HAP-1 (cell line): Measurements from ENCODE around the gene C11orf91.

Experiments
- DNase-seq, 2 experiments: peaks; one replicate each; pipeline ENCODE4 v3.0.0-alpha.2; 2016 to 2020; ENCODE audit warnings: low spot score in 2 of 2
- H3K27me3 ChIP-seq: fragments of 250-450 bp; sonication (Bioruptor Pico); 2 replicates; pipeline ENCODE4 v1.5.1; 2020; ENCODE audit warnings: low read depth, mild to moderate bottlenecking, moderate library complexity
- H3K36me3 ChIP-seq: fragments of 250-450 bp; sonication (Bioruptor Pico); replicated peaks from 2 replicates; pipeline ENCODE4 v1.5.1; 2020; ENCODE audit warnings: mild to moderate bottlenecking
- H3K4me1 ChIP-seq: fragments of 250-450 bp; sonication (Bioruptor Pico); 2 replicates; pipeline ENCODE4 v1.5.1; 2020; ENCODE audit warnings: mild to moderate bottlenecking
- H3K4me3 ChIP-seq: fragments of 250-450 bp; sonication (Bioruptor Pico); 2 replicates; pipeline ENCODE4 v1.5.1; 2020; ENCODE audit warnings: mild to moderate bottlenecking, moderate library complexity
- H3K9me3 ChIP-seq: fragments of 250-450 bp; sonication (Bioruptor Pico); 2 replicates; pipeline ENCODE4 v1.5.1; 2020; ENCODE audit warnings: mild to moderate bottlenecking, moderate library complexity
- in situ Hi-C: fragments of 300-500 bp; cut with MboI; formaldehyde crosslinking; loops from 3 replicates; pipeline ENCODE4 v1.14.3; 2020; ENCODE audit warnings: low sequenced_read_pairs, inconsistent platforms, mixed read lengths

C11orf91 gene

DNA sequence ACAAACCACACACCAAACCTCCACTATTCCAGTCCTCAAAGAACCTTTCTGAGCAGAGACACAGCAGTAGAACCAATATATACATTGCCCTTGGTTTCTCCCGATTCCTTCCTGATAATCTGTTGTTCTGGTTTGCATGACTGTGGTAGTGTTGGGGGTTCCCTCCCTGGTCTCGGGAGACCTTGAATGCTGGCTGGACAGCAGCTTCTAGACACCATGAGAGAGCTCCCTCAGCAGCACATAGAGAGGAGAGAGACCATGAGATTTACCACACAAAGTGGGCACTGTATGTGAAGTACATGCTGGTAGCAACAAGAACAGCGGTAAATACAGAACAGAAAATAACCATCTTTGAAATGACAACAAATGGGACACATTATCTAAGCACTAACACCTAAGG is 2.6 kb downstream of the C11orf91 start:
- no peak for DNase-seq
- in situ Hi-C loops = loop anchor here (25.0 kb wide), 1 partner anchor 536 kb away; the partner anchor contains the start of gene CSTF3
- Histone ChIP-seq H3K9me3 (no peaks in the 10 kb centered on the region), H3K4me3 (no peak overlapping the region), H3K36me3 (no peaks in the 10 kb centered on the region), H3K27me3 (no peaks in the 10 kb centered on the region), H3K4me1 (peaks cover 7% of the 10 kb centered on the region)

DNA sequence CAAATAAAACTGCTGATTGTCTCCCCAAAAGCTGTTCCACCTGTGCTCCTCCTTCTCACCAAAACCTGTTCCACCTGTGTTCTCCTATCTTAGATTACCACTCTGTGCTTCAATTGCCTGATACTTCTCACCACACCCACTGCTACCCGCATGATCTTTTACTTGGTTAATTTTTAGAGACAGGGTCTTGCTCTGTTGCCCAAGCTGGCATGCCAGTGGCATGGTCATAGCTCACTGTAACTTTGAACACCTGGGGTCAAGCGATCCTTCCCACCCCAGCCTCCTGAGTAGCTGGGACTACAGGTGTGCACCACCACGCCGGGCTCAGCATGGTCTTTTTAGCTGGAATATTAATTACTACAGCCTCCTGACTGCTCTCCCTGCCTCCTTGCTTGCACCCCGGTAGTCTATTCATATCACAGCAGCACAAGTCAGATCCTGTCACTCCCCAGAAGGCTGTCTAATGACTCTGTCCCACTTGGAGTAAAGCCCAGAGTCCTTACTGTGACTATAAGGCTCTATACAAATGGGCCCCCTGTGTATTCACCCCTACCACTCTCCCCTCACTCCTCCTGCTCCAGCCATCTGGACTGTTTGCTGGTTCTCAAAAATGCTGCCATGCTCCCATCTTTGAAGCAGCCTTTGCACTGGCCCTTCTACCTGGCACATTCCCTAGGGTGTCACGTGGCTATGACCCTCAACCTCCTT is 3.5 kb downstream of the C11orf91 start:
- Histone ChIP-seq H3K4me1 (peaks cover 16% of the 10 kb centered on the region), H3K27me3 (no peaks in the 10 kb centered on the region), H3K4me3 (no peak overlapping the region), H3K9me3 (no peaks in the 10 kb centered on the region), H3K36me3 (no peaks in the 10 kb centered on the region)
- in situ Hi-C loops = loop anchor here (25.0 kb wide), 1 partner anchor 535 kb away; the partner anchor contains the start of gene CSTF3
- DNase-seq = no peak

DNA sequence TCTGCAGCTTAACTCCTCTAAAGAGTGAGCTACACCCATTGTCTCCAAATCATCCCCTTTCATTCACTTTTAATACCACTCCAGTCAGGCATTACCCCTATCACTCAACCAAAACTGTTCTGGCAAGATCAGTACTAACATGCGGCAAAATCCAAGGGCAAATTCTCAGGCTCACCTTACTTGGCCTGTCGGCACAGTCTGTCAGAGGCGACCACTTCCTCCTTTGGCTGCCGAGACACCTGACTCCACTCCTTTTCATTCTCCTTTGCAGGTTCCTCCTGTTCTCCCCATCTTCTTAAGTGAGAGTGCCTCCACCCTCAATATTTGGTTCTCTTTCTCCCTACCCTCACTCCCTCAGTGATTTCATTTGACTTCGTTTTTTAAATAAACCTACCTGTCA is 4.2 kb downstream of the C11orf91 start:
- H3K4me3 ChIP-seq = no peak overlapping the region
- in situ Hi-C loops = loop anchor here (25.0 kb wide), 1 partner anchor 534 kb away; the partner anchor contains the start of gene CSTF3
- DNase-seq = no peak
- no peaks in the 10 kb centered on the region for H3K36me3 ChIP-seq
- H3K4me1 ChIP-seq = peaks cover 20% of the 10 kb centered on the region
- no peaks in the 10 kb centered on the region for H3K9me3 ChIP-seq
- no peaks in the 10 kb centered on the region for H3K27me3 ChIP-seq

DNA sequence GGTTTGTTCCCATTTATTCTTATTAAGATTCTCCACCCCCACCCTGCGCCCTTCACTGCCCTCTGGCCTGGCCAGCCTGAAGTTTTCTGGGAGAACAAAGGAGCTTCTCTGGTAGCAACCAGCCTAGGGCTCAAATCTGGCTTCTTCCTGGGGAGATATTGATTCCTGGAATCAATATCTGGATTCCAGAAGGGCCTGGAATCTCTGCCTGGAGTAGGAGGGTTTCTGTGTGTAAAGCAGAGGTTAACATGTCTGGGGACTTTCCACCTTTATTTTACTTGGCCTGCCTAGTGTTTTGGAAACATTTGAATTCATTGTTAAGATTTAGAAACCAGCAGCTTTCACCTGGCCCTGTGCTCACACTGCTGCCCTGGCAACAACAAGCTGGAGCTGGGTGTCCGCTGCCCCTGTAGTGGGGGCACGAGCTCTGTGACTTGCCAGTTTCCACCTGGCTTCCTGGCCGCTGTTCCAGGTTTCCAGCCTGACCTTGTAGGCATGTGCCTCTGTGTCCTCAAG is 5.5 kb downstream of the C11orf91 start:
- Histone ChIP-seq H3K4me1 (peaks cover 18% of the 10 kb centered on the region), H3K36me3 (no peaks in the 10 kb centered on the region), H3K4me3 (no peak overlapping the region), H3K27me3 (no peaks in the 10 kb centered on the region), H3K9me3 (no peaks in the 10 kb centered on the region)
- in situ Hi-C loops = loop anchor here (25.0 kb wide), 1 partner anchor 533 kb away; the partner anchor contains the start of gene CSTF3
- DNase-seq = no peak

DNA sequence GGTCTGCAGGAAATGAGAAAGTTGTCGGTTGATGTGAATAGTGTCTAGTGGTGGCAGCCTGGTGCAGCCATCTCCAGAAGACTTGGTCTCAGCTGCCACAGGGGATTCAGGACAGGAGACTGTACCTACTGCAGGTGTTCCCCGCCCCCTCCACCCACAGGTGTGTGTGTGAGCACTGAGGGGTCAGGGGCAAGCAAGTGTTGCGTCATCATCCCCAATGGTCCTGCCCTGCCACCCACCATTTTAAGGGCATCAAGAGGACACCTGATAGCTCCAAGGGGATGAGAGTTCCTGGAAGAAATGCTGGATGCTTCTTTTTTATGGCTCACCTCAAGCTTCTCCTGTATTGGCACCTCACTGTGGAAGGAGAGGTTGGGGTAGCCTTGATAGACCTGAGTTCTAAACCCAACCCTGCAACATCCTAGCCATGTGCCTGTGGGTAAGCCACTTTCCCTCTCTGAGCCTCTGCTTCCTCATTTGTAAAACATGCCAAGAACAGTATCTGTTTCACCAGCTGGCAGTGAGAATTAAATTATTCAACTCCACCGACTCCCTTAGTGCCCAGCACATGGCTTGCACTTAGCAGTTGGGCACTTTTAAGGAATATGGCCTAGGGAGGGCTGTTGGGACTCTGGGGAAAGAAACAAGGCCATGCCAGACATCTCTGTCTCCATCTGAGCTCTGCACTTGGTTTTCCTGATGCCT is 6.1 kb downstream of the C11orf91 start:
- H3K9me3 ChIP-seq = no peaks in the 10 kb centered on the region
- no peak overlapping the region for H3K4me3 ChIP-seq
- no peak for DNase-seq
- in situ Hi-C loops = loop anchor here (25.0 kb wide), 1 partner anchor 532 kb away; the partner anchor contains the start of gene CSTF3
- no peaks in the 10 kb centered on the region for H3K36me3 ChIP-seq
- H3K27me3 ChIP-seq = no peaks in the 10 kb centered on the region
- H3K4me1 ChIP-seq = peaks cover 21% of the 10 kb centered on the region

DNA sequence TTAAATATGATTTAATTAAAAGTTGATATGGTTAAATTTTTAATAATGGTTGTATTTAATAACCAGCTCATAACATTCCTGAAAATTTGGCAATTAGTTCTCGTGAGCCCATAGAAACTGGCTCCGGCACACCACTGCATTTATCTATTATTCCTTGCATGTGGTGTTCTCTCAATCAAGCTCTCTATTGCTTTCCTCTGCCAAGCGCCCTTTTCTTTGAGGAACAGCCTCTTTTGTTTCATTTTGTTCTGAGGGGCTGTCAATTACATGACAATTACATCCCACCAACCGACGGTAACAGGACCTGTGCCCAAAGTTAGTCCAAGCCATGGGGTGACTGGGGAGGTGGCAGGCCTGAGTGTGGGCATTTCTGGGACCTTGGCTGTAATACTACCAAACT is 8.1 kb downstream of the C11orf91 start:
- Histone ChIP-seq H3K4me1 (peaks cover 23% of the 10 kb centered on the region), H3K4me3 (no peak overlapping the region), H3K36me3 (no peaks in the 10 kb centered on the region), H3K9me3 (no peaks in the 10 kb centered on the region), H3K27me3 (no peaks in the 10 kb centered on the region)
- in situ Hi-C loops = loop anchor here (25.0 kb wide), 1 partner anchor 530 kb away; the partner anchor contains the start of gene CSTF3
- no peak for DNase-seq

- in situ Hi-C loops = loop anchor here (25.0 kb wide), 1 partner anchor 530 kb away; the partner anchor contains the start of gene CSTF3
- DNase-seq = no peak
- no peaks in the 10 kb centered on the region for H3K9me3 ChIP-seq
- no peaks in the 10 kb centered on the region for H3K27me3 ChIP-seq
- peaks cover 25% of the 10 kb centered on the region for H3K4me1 ChIP-seq
- H3K36me3 ChIP-seq = no peaks in the 10 kb centered on the region
- no peak overlapping the region for H3K4me3 ChIP-seq
These were observed 8.6 kb downstream of the C11orf91 start for GRCh38 chr11:33692013-33692504.

GRCh38 chr11:33691066-33691864 is 9.4 kb downstream of the C11orf91 start:
- Histone ChIP-seq H3K27me3 (no peaks in the 10 kb centered on the region), H3K4me3 (no peak overlapping the region), H3K36me3 (no peaks in the 10 kb centered on the region), H3K4me1 (peaks cover 25% of the 10 kb centered on the region), H3K9me3 (no peaks in the 10 kb centered on the region)
- DNase-seq = no peak
- in situ Hi-C loops = loop anchor here (25.0 kb wide), 1 partner anchor 529 kb away; the partner anchor contains the start of gene CSTF3

GRCh38 chr11:33690290-33691065 is 10.1 kb downstream of the C11orf91 start:
- in situ Hi-C loops = loop anchor here (25.0 kb wide), 1 partner anchor 528 kb away; the partner anchor contains the start of gene CSTF3
- H3K36me3 ChIP-seq = no peaks in the 10 kb centered on the region
- no peaks in the 10 kb centered on the region for H3K9me3 ChIP-seq
- H3K4me3 ChIP-seq = no peak overlapping the region
- H3K27me3 ChIP-seq = no peaks in the 10 kb centered on the region
- DNase-seq = no peak
- H3K4me1 ChIP-seq = peaks cover 25% of the 10 kb centered on the region

DNA sequence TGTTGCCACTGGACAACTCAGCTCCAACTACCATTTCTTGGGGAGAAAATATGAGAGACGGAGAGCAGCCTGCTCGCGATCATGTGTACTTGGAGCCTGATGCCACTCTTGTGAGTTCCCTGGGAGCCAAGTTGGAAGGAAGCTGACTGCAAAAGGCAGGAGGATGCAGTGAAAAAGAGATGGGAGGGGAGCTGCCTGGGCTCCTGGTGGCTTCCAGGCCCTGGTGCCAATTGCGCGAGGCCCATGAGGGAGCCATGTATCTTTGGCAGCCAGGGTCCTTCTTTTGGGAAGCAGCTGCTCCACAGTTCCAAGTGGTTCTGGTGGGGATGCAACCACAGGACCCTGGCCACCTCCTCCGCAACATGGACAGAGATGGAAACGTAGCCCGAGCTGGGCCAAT is 11.1 kb downstream of the C11orf91 start:
- in situ Hi-C loops = loop anchor here (5.0 to 25.0 kb wide), 3 partner anchors 142 to 527 kb away; partner anchors contain the start of gene CSTF3
- H3K4me1 ChIP-seq = peaks cover 31% of the 10 kb centered on the region
- H3K4me3 ChIP-seq = no peak overlapping the region
- no peak for DNase-seq
- no peaks in the 10 kb centered on the region for H3K27me3 ChIP-seq
- no peaks in the 10 kb centered on the region for H3K36me3 ChIP-seq
- H3K9me3 ChIP-seq = no peaks in the 10 kb centered on the region

DNA sequence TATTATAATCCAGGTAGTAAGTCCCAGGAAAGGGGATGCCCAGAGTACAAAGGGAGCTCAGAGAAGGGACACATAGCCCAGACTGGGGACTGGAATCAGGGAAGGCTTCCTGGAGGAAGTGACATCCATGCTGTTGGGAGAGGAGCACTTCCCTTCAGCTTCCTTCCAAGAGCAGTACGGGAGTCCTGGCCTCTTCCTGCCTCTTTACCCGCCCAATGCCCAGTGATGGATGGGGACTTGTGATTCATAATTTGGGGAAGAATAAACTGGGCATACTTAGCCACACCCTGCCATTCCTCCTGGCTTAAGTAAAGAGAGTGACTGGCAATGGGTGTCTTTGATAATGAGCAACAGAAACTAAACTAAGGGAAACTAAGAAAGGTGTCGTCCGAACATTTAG is 11.5 kb downstream of the C11orf91 start:
- in situ Hi-C loops = loop anchor here (5.0 to 25.0 kb wide), 3 partner anchors 142 to 527 kb away; partner anchors contain the start of gene CSTF3
- no peak for DNase-seq
- no peaks in the 10 kb centered on the region for H3K9me3 ChIP-seq

DNA sequence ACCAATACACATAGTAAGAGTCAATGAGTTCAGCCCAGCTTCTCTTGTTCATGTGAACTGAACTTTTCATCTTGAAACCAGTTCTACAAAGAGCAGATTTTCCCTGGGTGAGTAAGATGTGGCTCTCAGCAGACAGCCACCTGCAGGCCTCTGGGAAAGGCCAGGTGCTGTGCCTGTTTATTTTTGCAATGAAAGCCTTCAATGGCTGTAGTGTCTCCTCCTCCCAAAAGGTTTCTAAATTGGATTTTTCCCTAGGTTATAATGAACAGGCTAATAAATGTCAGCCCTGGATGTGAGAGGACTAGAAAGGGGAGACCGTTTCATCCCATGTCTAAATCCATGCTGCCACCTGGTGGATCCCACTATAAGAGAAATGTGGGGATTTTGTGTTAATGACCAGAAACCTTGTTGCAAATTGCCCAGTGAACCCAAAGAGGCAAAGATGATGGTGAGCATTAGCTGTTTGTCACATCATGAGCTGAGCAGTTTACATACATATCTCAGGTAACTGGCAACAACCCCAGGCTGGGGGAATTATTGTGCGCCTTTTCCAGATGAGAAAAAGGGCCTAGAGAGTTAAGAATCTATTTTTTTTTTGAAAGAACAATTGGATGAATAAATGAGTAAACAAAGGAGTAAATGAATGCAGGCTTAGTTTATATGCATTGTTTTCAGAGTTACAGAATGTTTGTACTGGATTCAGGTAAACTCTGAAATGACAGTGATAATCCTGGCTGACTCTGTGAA is 12.7 kb downstream of the C11orf91 start:
- Histone ChIP-seq H3K36me3 (no peaks in the 10 kb centered on the region), H3K9me3 (no peaks in the 10 kb centered on the region), H3K4me3 (no peak overlapping the region), H3K4me1 (peaks cover 38% of the 10 kb centered on the region), H3K27me3 (no peaks in the 10 kb centered on the region)
- in situ Hi-C loops = loop anchor here (5.0 to 25.0 kb wide), 3 partner anchors 141 to 526 kb away; partner anchors contain the start of gene CSTF3
- peak; percentile 77 to 80 for DNase-seq

More for the DNA sequence above, 11.5 kb downstream of the C11orf91 start:
- Histone ChIP-seq H3K36me3 (no peaks in the 10 kb centered on the region), H3K4me3 (no peak overlapping the region), H3K4me1 (peaks cover 35% of the 10 kb centered on the region), H3K27me3 (no peaks in the 10 kb centered on the region)
